K562 (cell line): ENCODE results near the gene AGPAT4. TPM values are rescaled to one million over a fixed set of nuclear protein-coding genes. Genes with fewer than 3 reads are reported as not detected.

Experiments
- ARHGAP35 ChIP-seq: fragments of 450-650 bp; IDR thresholded peaks from 2 replicates; pipeline ENCODE4 v1.6.1; 2018; ENCODE audit not compliant: partially characterized antibody
- C11orf30 ChIP-seq: fragments of 450-650 bp; IDR thresholded peaks from 2 replicates; pipeline ENCODE4 v1.6.1; 2016; ENCODE audit warnings: low read depth, mild to moderate bottlenecking
- CTCF ChIP-seq, 3 experiments: IDR thresholded peaks in 2 of 3; conservative IDR thresholded peaks in 1 of 3; 2 replicates each; pipeline ENCODE4 v1.5.1; 2011 to 2012; ENCODE audit warnings: low read length in 3 of 3, mild to moderate bottlenecking in 3 of 3, control low read depth in 2 of 3, improper control_type of control experiment in 1 of 3, inconsistent platforms in 1 of 3, low read depth in 1 of 3, mixed read lengths in 1 of 3, moderate library complexity in 1 of 3; ENCODE audit not compliant: insufficient read depth in 2 of 3
- DEAF1 ChIP-seq: fragments of 450-650 bp; formaldehyde crosslinking; IDR thresholded peaks from 2 replicates; pipeline ENCODE4 v1.4.0; 2020; ENCODE audit warnings: mild to moderate bottlenecking, moderate library complexity
- ETV1 ChIP-seq: fragments of 450-650 bp; conservative IDR thresholded peaks from 2 replicates; pipeline ENCODE4 v1.6.1; 2016; ENCODE audit warnings: missing genetic modification characterization, control low read depth, low read depth, missing compliant biosample characterization
- FOSL1 ChIP-seq: fragments of 200-800 bp; sonication (Bioruptor generic); conservative IDR thresholded peaks from 2 replicates; pipeline ENCODE4 v1.6.1; 2016; ENCODE audit warnings: missing genetic modification characterization, missing compliant biosample characterization
- GATAD2A ChIP-seq: fragments of 450-650 bp; IDR thresholded peaks from 2 replicates; pipeline ENCODE4 v1.6.1; 2017
- GATAD2B ChIP-seq: fragments of 450-650 bp; IDR thresholded peaks from 2 replicates; pipeline ENCODE4 v1.6.1; 2017; ENCODE audit warnings: mild to moderate bottlenecking, borderline replicate concordance
- HCFC1 ChIP-seq: IDR thresholded peaks from 2 replicates; pipeline ENCODE4 v1.6.1; 2012; ENCODE audit warnings: low read depth, low read length, improper control_type of control experiment
- MCM2 ChIP-seq: fragments of 450-650 bp; IDR thresholded peaks from 2 replicates; pipeline ENCODE4 v1.6.1; 2017; ENCODE audit warnings: low read depth, mild to moderate bottlenecking
- MCM7 ChIP-seq, 2 experiments: fragments of 450-650 bp; IDR thresholded peaks; 2 replicates each; pipeline ENCODE4 v1.6.1; 2016 to 2018
- MTA2 ChIP-seq: fragments of 450-650 bp; IDR thresholded peaks from 2 replicates; pipeline ENCODE4 v1.6.1; 2016; ENCODE audit warnings: low read depth
- MXD1 ChIP-seq: fragments of 250-450 bp; sonication (Bioruptor Pico); IDR thresholded peaks from 2 replicates; pipeline ENCODE4 v1.8.0; 2021; ENCODE audit warnings: borderline replicate concordance, mild to moderate bottlenecking, moderate library complexity; ENCODE audit not compliant: poor library complexity, severe bottlenecking
- NCOA6 ChIP-seq: fragments of 450-650 bp; IDR thresholded peaks from 2 replicates; pipeline ENCODE4 v1.6.1; 2017; ENCODE audit warnings: mild to moderate bottlenecking
- NFRKB ChIP-seq: fragments of 450-650 bp; IDR thresholded peaks from 2 replicates; pipeline ENCODE4 v1.6.1; 2016; ENCODE audit warnings: low read depth
- NR4A1 ChIP-seq, 2 experiments: fragments of 250-450 bp in 1 of 2; fragments of 450-650 bp in 1 of 2; sonication (Bioruptor Pico) in 1 of 2; IDR thresholded peaks; 2 replicates each; pipeline versions ENCODE4 v1.4.0 to v1.6.1; 2016 to 2020; ENCODE audit warnings: mild to moderate bottlenecking in 2 of 2, missing compliant biosample characterization in 1 of 2, missing genetic modification characterization in 1 of 2, moderate library complexity in 1 of 2
- UBTF ChIP-seq, 2 experiments: IDR thresholded peaks; 2 replicates each; pipeline ENCODE4 v1.6.1; 2012; ENCODE audit warnings: improper control_type of control experiment in 2 of 2, low read depth in 2 of 2, low read length in 2 of 2, borderline replicate concordance in 1 of 2
- ZNF140 ChIP-seq: fragments of 250-450 bp; sonication (Bioruptor Pico); IDR thresholded peaks from 2 replicates; pipeline ENCODE4 v1.8.0; 2021; ENCODE audit warnings: moderate library complexity, mild to moderate bottlenecking, inconsistent platforms
- ZNF764 ChIP-seq: fragments of 250-450 bp; sonication (Bioruptor Pico); IDR thresholded peaks from 2 replicates; pipeline ENCODE4 v1.4.0; 2020; ENCODE audit warnings: low read depth, mild to moderate bottlenecking, moderate library complexity
- ZNF766 ChIP-seq: fragments of 200-800 bp; sonication (Bioruptor generic); conservative IDR thresholded peaks from 2 replicates; pipeline ENCODE4 v1.6.1; 2016; ENCODE audit warnings: missing genetic modification characterization, missing compliant biosample characterization
- ZSCAN29 ChIP-seq: fragments of 450-650 bp; IDR thresholded peaks from 2 replicates; pipeline ENCODE4 v1.6.1; 2017
- ZSCAN32 ChIP-seq: fragments of 450-650 bp; formaldehyde crosslinking; IDR thresholded peaks from 2 replicates; pipeline ENCODE4 v1.4.0; 2020; ENCODE audit warnings: mild to moderate bottlenecking, moderate library complexity
- polyA plus RNA-seq, 8 experiments: library from polyadenylated mRNA; depleted of rRNA in 4 of 8; stranded (reverse) in 5 of 8; unstranded in 3 of 8; fragments of >200 nt; fragmentation: Nextera tagmentation in 2 of 8; fragmentation: Illumina TruSeq in 1 of 8; extraction: Ambion mirVana in 2 of 8; extraction: Trizol in 1 of 8; gene quantifications; 2 replicates each; pipeline versions ENCODE4 v1.2.1 to v1.2.3, GENCODE V29; 2011 to 2014; ENCODE audit warnings: inconsistent platforms in 1 of 8, missing spikeins in 1 of 8
- total RNA-seq, 7 experiments: library from RNA; depleted of rRNA in 6 of 7; stranded (reverse); fragments of >200 nt in 6 of 7; fragmentation: Illumina TruSeq in 2 of 7; extraction: Trizol in 2 of 7; gene quantifications; 2 replicates each; pipeline versions ENCODE4 v1.2.1 to v1.2.3, GENCODE V29; 2011 to 2021; ENCODE audit warnings: low replicate concordance in 1 of 7

Gene AGPAT4
- total and polyA plus RNA-seq, 9 of the 15 experiments (the other 6 are each of a cell fraction or from before 2014, with no cell fraction given) = 2.2 to 15.0 (median 5.7) TPM

- TF ChIP-seq NR4A1 (CRISPR knock-in tag; IDR thresholded peaks at IDR 0.05) (peak; percentile 72; the same call in 1 of the 2 replicates), NR4A1 (tag; IDR thresholded peaks at IDR 0.05) (peak; percentile 90), ARHGAP35 (no peak), ETV1 (peak; percentile 76), ZSCAN32 (CRISPR knock-in tag) (no peak), GATAD2B (peak; percentile 78; the same call in 1 of the 2 replicates), MCM2 (no peak), MTA2 (peak; percentile 52), C11orf30 (peak; percentile 98), ZNF764 (no peak), NCOA6 (peak; percentile 37; the same call in 1 of the 2 replicates), HCFC1 (0 out of 2 replicates have a peak, but pooled peaks have one; percentile 31), GATAD2A (peak; percentile 95), DEAF1 (CRISPR knock-in tag) (peak; percentile 40; the same call in 1 of the 2 replicates), MCM7 (IDR thresholded peaks at IDR 0.05) (peak in 1 of 2 experiments; percentile 16; a peak in 1 of 4 replicates), MXD1 (CRISPR knock-in tag) (no peak), ZNF766 (CRISPR knock-in tag) (peak; percentile 63), UBTF (IDR thresholded peaks at IDR 0.05; ENCODE audit: borderline replicate concordance in 1 of 2, low read depth in 2 of 2, low read length in 2 of 2) (peak in 1 of 2 experiments; percentile 73; a peak in 1 of 4 replicates), FOSL1 (peak; percentile 43), ZSCAN29 (peak; percentile 53), ZNF140 (no peak), NFRKB (peak; percentile 96), CTCF (IDR thresholded peaks at IDR 0.05 in 2 of 3, conservative IDR thresholded peaks at IDR 0.05 in 1 of 3; ENCODE audit: insufficient read depth in 2 of 3, low read depth in 1 of 3, low read length in 3 of 3) (peak in 2 of 3 experiments; percentile 11 to 28; a peak in 3 of 6 replicates)
These were observed 68.8 kb downstream of the AGPAT4 start (continued) for GRCh38 chr6:161204866-161205557.
